Stromal cell of bone marrow (primary cell): Measurements from ENCODE around the gene RPS6KB1.
"Not testable (repeated sequence)": the region's sequence is repeated elsewhere in the genome, so short reads cannot be mapped to it uniquely, and the experiment has no call there.

Experiments
- DNase-seq: peaks from one replicate; pipeline ENCODE4 v3.0.0-alpha.2; 2012; ENCODE audit warnings: low read depth

RPS6KB1 gene

DNA sequence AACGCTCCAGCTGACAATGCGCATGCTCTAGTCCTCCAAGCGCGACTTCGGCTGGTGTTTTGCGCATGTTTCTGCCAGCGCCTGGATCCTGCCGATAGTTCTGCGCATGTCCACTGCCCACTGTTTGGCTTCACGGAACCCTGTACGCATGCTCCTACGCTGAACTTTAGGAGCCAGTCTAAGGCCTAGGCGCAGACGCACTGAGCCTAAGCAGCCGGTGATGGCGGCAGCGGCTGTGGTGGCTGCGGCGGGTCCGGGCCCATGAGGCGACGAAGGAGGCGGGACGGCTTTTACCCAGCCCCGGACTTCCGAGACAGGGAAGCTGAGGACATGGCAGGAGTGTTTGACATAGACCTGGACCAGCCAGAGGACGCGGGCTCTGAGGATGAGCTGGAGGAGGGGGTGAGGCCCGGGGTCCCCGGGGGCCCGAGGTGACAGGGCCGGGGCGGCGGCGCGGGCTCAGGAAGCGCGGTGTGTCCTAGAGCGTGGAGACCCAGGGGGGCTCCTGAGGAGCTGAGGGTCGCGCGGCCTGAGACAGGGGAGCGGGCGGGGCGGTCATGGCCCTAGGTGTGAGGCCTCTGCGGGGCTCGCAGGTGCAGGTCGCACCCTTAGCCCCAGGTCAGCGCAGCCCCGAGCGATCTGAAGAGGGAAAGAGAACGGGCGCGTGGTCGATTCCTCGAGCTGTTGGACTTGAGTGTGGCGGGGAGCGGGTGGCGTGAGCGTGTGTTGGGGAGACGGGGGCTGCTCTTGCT, at the start of gene RPS6KB1, which contains the start of gene TUBD1:
TSS of gene RPS6KB1 (plus strand) at position 198 of the 752 bp plus-strand sequence. CDS start at position 262, 64 bp downstream.
TSS of gene TUBD1 (minus strand) at position 20 of the 752 bp plus-strand sequence. CDS start 1,941 bp downstream, outside the sequence.
- no peak for DNase-seq

GRCh38 chr17:59844884-59845594, 47.9 kb upstream of the RPS6KB1 start:
- no peak for DNase-seq

GRCh38 chr17:59845595-59846393, 47.1 kb upstream of the RPS6KB1 start:
- peak; percentile 88 for DNase-seq

DNA sequence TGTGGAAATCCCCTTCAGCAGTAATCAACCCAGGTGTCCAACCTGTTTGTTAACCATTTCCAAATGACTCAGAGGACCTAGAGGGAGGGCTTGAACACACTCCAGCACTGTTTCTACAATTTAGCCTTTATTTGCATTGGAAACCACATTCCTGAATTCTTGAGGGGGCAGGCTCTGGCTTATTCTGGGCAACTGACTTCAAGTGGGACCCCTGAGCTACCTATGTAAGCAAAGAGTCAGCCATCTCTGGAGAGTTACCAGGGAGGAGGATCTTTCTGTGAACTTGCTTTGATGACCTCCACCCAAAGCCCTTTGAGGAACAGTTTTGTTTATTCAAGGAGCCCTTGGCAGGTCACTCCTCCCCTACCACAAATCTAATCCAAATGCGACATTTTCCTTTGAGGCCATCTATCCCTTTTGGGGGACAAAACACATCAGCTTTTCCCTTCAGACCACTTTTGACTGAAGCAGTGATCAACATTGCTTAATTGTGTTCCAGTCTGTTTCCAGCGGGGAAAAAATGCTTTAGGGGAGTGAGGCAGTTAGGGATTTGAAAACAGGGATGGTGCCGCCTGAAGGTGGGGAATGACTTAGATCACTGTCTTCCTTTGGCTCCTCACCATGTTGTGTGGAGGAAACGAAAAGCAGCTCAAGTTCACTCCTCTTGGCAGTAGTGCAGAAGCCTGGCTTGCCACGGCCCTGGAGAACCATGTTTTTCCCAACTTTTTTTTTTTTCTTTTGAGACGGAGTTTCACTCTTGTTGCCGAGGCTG, 46.3 kb upstream of the RPS6KB1 start:
- peak; percentile 77 for DNase-seq

DNA sequence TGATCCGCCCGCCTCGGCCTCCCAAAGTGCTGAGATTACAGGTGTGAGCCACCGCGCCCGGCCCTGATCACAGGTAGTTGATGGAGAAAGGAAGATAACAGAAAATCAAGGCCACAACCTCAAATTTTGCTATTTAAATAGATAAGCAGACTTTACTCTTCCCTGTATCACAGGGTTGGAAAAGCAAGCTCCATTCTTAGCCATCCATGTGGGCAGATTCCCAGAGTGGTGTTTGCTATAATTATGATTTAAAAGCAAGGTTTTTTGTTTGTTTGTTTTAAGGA, 44.6 kb upstream of the RPS6KB1 start:
- DNase-seq, result no peak

GRCh38 chr17:59848778-59849177, 44.1 kb upstream of the RPS6KB1 start:
- DNase-seq, result no peak

GRCh38 chr17:59850311-59850710, 42.6 kb upstream of the RPS6KB1 start:
- DNase-seq, result not testable (repeated sequence)

DNA sequence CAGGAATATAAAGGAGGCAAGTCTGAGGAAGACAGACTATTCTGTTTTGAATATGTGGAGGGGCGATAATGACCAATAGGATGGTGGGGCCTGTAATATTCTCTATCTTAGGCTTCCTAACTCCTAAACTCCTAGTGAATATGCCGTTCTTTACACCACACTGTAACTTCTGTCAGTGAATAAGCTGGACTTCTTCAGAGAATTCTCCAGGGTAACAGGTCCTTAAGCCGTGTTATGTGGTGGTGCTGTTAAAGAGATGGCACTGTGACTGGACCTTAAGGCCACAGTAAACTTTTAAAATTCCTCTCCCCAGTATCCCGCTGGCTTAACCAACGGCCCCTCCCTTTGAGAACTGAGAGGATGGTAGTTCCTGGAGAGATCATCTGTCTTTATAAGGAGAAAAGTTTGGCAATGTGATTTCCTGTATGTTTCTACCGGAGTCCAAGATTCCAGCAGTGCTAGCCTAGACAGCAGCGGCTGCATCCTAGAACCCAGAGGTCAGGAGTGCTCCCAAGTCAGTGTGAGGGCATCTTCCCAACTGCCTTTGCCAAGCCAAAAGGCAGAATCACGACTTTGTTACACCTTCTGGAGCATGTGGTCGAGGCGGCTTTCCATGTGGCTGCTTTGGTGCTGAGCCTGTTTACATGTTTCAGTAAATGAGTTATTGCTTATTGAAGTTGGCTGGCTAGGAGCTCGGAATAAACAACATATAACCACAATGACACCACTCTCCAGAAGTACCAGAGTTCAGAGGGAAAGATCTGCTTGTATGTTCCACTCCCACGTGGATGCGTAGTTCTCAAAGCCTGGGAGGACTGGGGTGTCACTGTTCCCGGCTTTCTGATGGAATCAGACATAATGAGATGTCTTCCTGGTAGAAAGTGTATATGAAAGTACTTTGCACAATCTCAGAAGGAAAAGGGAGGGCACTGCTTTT, 41.2 kb upstream of the RPS6KB1 start:
- peak; percentile 78 for DNase-seq

DNA sequence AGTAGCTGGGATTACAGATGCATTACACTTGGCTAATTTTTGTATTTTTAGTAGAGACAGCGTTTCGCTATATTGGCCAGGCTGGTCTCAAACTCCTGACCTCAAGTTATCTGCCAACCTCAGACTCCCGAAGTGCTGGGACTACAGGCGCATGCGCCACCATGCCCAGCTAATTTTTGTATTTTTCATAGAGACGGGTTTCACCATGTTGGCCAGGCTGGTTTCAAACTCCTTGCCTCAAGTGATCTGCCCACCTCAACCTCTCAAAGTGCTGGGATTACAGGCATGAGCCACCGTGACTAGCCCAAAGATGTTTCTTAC, 40.1 kb upstream of the RPS6KB1 start:
- not testable (repeated sequence) for DNase-seq

DNA sequence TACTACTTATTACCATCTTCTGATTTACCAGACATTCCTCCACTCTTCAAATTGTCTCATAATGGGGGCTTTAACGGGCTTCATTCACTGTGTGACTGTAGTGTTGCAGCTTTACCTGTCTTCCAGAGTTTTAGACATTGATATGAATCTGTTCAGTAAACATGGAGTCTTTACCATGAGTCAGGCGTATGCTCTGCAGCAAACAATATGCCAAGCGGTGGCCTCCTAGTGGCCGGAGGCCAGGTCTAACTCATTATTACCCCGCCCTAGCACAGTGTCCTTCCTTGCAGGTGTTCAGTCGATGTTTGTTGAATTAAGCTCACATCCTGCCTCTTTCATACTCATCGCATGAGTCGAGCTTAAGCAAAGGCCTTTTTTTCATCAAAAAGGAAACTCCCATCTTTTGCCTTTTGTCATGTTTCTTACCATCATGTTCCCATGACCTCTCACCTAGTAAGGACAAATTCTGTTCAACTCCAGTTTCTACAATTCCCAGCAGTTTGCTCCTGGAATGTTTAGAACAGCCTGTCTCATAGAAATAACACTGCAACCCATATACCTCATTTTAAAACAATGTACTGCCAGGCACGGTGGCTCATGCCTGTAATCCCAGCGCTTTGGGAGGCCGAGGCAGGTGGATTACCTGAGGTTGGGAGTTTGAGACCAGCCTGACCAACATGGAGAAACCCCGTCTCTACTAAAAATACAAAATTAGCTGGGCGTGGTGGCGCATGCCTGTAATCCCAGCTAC, 39.6 kb upstream of the RPS6KB1 start:
- DNase-seq, result no peak

- DNase-seq, result not testable (repeated sequence)
These were observed 38.8 kb upstream of the RPS6KB1 start for GRCh38 chr17:59853919-59854729.

DNA sequence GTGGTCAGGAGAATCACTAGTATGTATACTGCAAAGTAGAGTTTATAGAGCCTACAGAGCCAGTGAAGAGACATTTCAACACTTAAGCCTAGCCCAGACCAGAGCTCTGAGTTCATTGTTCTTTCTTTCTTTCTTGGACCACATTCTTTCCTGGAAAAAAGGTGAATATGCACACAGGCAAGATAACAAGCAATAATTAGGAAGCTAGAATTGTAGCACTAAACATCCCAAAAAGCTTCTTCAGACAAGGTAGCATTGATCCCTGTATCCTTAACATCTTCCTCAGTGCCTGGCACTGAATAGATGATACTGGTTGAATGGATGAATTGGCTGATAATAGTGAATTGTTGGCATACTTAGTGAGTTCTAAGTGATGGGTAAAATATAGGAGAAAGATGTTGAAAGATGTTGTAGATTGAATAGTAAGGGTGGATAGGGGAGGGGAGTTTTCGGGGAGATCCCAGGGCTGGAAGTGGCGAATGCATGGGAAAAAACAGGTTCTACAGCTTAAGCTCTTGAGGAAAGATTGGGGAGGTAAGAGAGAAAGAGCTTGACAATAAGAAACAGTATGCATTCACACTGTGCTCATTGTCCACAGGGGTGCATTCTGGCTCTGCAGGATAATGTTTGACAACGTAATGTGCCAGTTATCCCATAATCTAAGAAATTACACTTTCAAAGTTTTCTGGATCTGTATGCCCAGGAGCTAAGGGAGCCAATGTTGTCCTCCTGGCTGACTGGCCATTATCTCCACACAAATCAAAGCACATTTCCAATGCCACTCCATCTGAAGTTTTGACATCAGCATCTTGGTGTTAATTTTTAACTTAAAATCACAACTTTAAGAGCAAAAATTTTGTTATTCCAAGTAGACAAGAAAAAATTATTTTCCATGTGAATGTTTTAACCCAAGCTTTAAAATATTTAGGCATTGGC, 35.8 kb upstream of the RPS6KB1 start:
- DNase-seq, result no peak

- no peak for DNase-seq
These were observed 34.6 kb upstream of the RPS6KB1 start for GRCh38 chr17:59858167-59858816.

- no peak for DNase-seq
These were observed 34.0 kb upstream of the RPS6KB1 start for GRCh38 chr17:59858932-59859331.

- DNase-seq, result peak; percentile 54
These were observed 33.4 kb upstream of the RPS6KB1 start for GRCh38 chr17:59859444-59860025.

- no peak for DNase-seq
These were observed 29.3 kb upstream of the RPS6KB1 start for GRCh38 chr17:59863616-59864015.

GRCh38 chr17:59869941-59870218, 23.0 kb upstream of the RPS6KB1 start:
- DNase-seq, result no peak

DNA sequence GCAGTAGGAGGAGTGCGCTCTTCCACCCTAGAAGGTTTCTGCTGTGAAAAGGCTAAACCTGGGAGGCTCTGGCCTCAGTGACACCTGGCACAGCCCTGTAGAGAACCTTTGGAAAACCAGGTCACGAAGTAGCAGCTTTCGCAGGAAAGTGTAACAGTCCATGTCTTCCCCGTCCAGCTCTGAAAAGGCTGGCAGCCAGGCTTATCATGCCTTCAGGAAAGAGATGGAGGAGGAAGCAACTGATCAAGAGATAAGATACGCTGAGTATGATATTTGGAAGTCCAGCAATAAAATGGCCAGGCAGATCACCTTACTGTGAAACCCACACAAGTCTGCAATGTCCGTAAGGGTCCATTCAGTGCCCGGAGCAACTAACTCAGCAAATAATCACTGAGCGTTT, 22.4 kb upstream of the RPS6KB1 start:
- no peak for DNase-seq
